ENCODE data around the gene MOSMO. TPM values are rescaled to one million over a fixed set of nuclear protein-coding genes. Genes with fewer than 3 reads are reported as not detected.

Gene MOSMO
- total and polyA plus RNA-seq, 2 donors (not counting 1 experiment from before 2014, with no cell fraction given), result 13.0 to 20.2 TPM

DNA sequence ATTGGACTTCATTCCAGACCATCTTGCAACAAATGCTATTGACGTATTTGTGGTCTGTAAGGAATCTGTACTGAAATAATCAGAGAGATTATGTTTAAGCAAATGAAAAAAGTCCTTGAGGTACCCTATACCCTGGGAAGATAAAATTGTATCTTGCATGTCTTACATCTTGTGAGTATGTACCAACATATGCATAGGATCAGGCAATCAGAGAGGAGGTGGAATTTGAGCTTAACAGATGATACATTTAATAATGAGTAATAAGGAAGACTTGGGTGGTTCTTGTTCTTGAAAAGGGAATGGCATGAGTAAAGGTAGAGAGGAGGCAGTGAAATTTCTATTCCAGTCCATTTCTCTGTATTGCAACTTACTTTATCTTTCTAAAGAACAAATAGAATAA lies 10.6 kb downstream of the MOSMO start:
- Histone ChIP-seq H3K9ac (ENCODE audit: low read length) (no peak overlapping the region), H3K4me3 (ENCODE audit: control extremely low read depth in 1 of 5, extremely low read depth in 1 of 5, insufficient read depth in 1 of 5, low read depth in 2 of 5, low read length in 4 of 5) (no peak overlapping the region), H3K27ac (ENCODE audit: low read length in 2 of 2) (no peak overlapping the region), H2AFZ (ENCODE audit: insufficient read depth, low read depth, low read length, poor library complexity, severe bottlenecking) (no peak overlapping the region), H3K4me2 (replicated peaks; ENCODE audit: low read depth, low read length, poor library complexity, severe bottlenecking) (no peak overlapping the region), H3K4me1 (ENCODE audit: control insufficient read depth in 2 of 2, insufficient read depth in 2 of 2, low read length in 2 of 2) (peaks cover 12 to 14% of the 10 kb centered on the region in 2 donors), H4K20me1 (ENCODE audit: control insufficient read depth, insufficient read depth, low read length, poor library complexity, severe bottlenecking) (peaks cover 71% of the 10 kb centered on the region), H3K27me3 (replicated peaks in 1 of 4; ENCODE audit: control extremely low read depth in 1 of 4, control insufficient read depth in 3 of 4, insufficient read depth in 4 of 4, low read length in 3 of 4) (no peaks in the 10 kb centered on the region), H3K9me3 (ENCODE audit: control extremely low read depth in 1 of 3, control insufficient read depth in 2 of 3, insufficient read depth in 1 of 3, low read length in 2 of 3) (no peaks in the 10 kb centered on the region), H3K79me2 (ENCODE audit: control insufficient read depth, insufficient read depth, low read length) (peaks cover 86% of the 10 kb centered on the region), H3K36me3 (replicated peaks in 1 of 2; ENCODE audit: control extremely low read depth in 1 of 2, control insufficient read depth in 1 of 2, extremely low read depth in 1 of 2, insufficient read depth in 2 of 2, low read length in 1 of 2) (peaks cover 0 to 3% of the 10 kb centered on the region in 2 experiments)
- ChIA-PET POLR2A (no interaction called here), CTCF (no interaction called here)
- TF ChIP-seq, protein P1, sequence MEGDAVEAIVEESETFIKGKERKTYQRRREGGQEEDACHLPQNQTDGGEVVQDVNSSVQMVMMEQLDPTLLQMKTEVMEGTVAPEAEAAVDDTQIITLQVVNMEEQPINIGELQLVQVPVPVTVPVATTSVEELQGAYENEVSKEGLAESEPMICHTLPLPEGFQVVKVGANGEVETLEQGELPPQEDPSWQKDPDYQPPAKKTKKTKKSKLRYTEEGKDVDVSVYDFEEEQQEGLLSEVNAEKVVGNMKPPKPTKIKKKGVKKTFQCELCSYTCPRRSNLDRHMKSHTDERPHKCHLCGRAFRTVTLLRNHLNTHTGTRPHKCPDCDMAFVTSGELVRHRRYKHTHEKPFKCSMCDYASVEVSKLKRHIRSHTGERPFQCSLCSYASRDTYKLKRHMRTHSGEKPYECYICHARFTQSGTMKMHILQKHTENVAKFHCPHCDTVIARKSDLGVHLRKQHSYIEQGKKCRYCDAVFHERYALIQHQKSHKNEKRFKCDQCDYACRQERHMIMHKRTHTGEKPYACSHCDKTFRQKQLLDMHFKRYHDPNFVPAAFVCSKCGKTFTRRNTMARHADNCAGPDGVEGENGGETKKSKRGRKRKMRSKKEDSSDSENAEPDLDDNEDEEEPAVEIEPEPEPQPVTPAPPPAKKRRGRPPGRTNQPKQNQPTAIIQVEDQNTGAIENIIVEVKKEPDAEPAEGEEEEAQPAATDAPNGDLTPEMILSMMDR (IDR thresholded peaks at IDR 0.05), result no peak
- TF ChIP-seq EZH2 (IDR thresholded peaks at IDR 0.05; ENCODE audit: borderline replicate concordance, insufficient read depth, low read depth, low read length, poor library complexity, severe bottlenecking), result no peak
- intact Hi-C loops (cut with micrococcal nuclease), result no loop called here
- Mint-ChIP-seq H3K9me3 (ENCODE audit: insufficient read depth) (no peaks in the 10 kb centered on the region), H3K27ac (no peak overlapping the region), H3K4me1 (peaks cover 46% of the 10 kb centered on the region), H3K27me3 (no peaks in the 10 kb centered on the region), H3K4me3 (no peak overlapping the region)
- no peak for DNase-seq
- WGBS (ENCODE audit: insufficient coverage), result no CpG with 5 or more reads among the region's 1 CpG
- ATAC-seq (ENCODE audit: low read depth), result no peak

DNA sequence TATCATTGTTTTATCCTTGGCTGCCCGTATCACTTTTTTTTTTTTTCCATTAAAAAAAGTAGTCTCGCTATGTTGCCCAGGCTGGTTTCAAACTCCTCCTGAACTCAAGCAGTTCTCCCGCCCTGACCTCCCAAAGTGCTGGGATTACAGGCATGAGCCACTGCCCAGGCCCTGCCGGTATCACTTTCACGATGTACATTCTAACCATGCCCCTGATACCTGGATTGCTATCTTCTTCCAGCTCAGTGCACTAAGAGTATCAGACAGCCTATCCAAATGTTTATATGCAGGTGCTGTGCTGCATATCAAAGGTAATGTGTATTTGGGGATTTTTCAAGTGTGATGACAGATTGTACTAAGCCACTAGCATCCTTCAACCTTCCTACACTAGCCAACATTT lies 14.2 kb downstream of the MOSMO start:
- TF ChIP-seq EZH2 (IDR thresholded peaks at IDR 0.05; ENCODE audit: borderline replicate concordance, insufficient read depth, low read depth, low read length, poor library complexity, severe bottlenecking), result no peak
- TF ChIP-seq, protein P1 (IDR thresholded peaks at IDR 0.05), result no peak
- H3K27me3 ChIP-seq (replicated peaks in 1 of 4; ENCODE audit: control extremely low read depth in 1 of 4, control insufficient read depth in 3 of 4, insufficient read depth in 4 of 4, low read length in 3 of 4), result no peaks in the 10 kb centered on the region
- DNase-seq (no peak), ATAC-seq (ENCODE audit: low read depth) (no peak)
- no peaks in the 10 kb centered on the region for H3K9me3 ChIP-seq (ENCODE audit: control extremely low read depth in 1 of 3, control insufficient read depth in 2 of 3, insufficient read depth in 1 of 3, low read length in 2 of 3)
- intact Hi-C loops (cut with micrococcal nuclease), result no loop called here
- no peak overlapping the region for H3K4me3 ChIP-seq (ENCODE audit: control extremely low read depth in 1 of 5, extremely low read depth in 1 of 5, insufficient read depth in 1 of 5, low read depth in 2 of 5, low read length in 4 of 5)
- H3K4me1 Mint-ChIP-seq, result peaks cover 32% of the 10 kb centered on the region
- peaks cover 0 to 3% of the 10 kb centered on the region in 2 experiments for H3K36me3 ChIP-seq (replicated peaks in 1 of 2; ENCODE audit: control extremely low read depth in 1 of 2, control insufficient read depth in 1 of 2, extremely low read depth in 1 of 2, insufficient read depth in 2 of 2, low read length in 1 of 2)
- peaks cover 0 to 2% of the 10 kb centered on the region in 2 donors for H3K4me1 ChIP-seq (ENCODE audit: control insufficient read depth in 2 of 2, insufficient read depth in 2 of 2, low read length in 2 of 2)
- peaks cover 48% of the 10 kb centered on the region for H4K20me1 ChIP-seq (ENCODE audit: control insufficient read depth, insufficient read depth, low read length, poor library complexity, severe bottlenecking)
- no peak overlapping the region for H3K4me2 ChIP-seq (replicated peaks; ENCODE audit: low read depth, low read length, poor library complexity, severe bottlenecking)
- H3K27me3 Mint-ChIP-seq, result no peaks in the 10 kb centered on the region
- no peak overlapping the region for H3K4me3 Mint-ChIP-seq
- H3K9me3 Mint-ChIP-seq (ENCODE audit: insufficient read depth), result no peaks in the 10 kb centered on the region
- ChIA-PET POLR2A (no interaction called here), CTCF (interaction anchor here (1.7 kb wide), 1 partner anchor 167 kb away, joined by 5 read pairs; no protein-coding TSS in a partner anchor)
- no peak overlapping the region for H3K9ac ChIP-seq (ENCODE audit: low read length)
- H3K79me2 ChIP-seq (ENCODE audit: control insufficient read depth, insufficient read depth, low read length), result peaks cover 78% of the 10 kb centered on the region
- no peak overlapping the region for H3K27ac ChIP-seq (ENCODE audit: low read length in 2 of 2)
- no peak overlapping the region for H2AFZ ChIP-seq (ENCODE audit: insufficient read depth, low read depth, low read length, poor library complexity, severe bottlenecking)
- no peak overlapping the region for H3K27ac Mint-ChIP-seq
- WGBS (ENCODE audit: insufficient coverage), result 95% methylated on average over 3 of the region's 5 CpGs
